ENCODE results near the gene ALDH1L1. TPM values are rescaled to one million over a fixed set of nuclear protein-coding genes. Genes with fewer than 3 reads are reported as not detected.
"Not testable (repeated sequence)": the region's sequence is repeated elsewhere in the genome, so short reads cannot be mapped to it uniquely, and the experiment has no call there.

Gene ALDH1L1
- total RNA-seq, 1 experiment from 2014 or later, result not detected

DNA sequence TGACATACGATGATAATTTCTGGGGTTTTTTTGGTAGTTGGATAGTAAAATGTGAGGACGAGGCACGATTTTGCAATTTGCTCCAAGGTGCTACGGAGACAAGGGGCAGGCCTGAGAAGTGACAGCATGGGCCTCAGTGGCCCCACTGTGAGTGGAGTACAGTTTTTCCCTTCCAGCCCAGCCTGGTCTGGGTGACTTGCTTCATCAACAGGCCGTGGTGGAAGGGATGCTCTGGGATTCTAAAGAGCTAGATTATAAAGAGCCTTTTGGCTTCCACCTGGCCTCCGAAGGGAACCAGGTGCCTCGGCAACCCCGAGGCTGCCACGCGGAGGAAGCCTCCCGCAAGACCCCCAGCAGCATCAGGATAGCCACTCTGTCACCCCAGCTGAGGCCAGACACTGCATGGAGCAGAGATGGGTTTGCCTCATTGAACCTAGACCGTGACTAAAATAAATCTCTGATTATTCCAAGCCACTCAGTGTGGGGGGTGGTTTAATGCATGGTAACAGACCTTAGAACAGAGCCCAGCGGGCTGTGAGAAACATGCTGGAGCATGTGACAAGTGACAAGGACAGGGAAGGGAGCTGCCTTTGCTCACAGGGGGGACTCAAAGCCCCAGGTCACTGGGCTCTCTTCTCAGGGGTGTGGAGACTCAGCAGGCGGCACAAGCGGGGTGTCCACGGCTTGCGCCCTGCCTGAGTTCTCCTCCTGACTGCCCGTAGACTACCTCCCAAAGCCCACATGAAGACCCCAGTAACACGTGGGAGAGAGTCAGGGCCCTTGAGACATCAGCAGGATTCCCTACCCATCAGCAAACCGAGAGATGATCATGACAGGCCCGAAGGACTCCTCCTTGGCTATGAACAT is 73.8 kb downstream of the ALDH1L1 start:
- no peak for DNase-seq (ENCODE audit: low read depth)

DNA sequence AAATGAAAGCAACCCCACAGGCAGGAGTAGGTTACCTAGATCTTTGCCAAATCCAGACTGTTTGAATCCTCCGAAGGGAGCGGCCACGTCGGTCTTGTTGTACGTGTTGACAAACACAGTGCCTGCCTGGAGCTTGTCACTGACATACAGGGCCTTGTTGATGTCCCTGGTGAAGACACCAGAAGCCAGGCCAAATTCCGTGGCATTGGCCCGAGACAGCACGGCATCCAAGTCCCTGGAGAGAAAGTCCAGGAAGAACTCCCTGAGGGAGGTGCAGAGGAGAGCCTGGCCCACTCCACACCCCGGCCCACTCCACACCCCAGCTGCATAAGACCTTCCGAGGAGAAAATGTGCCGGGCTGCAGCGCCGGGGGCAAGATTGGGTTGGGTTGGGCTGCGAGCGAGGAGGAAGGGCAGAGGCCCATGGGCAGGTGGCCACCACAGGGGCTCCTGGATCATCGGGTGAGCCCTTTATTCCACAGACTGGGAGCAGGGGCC is 74.6 kb downstream of the ALDH1L1 start:
- DNase-seq (ENCODE audit: low read depth), result no peak

DNA sequence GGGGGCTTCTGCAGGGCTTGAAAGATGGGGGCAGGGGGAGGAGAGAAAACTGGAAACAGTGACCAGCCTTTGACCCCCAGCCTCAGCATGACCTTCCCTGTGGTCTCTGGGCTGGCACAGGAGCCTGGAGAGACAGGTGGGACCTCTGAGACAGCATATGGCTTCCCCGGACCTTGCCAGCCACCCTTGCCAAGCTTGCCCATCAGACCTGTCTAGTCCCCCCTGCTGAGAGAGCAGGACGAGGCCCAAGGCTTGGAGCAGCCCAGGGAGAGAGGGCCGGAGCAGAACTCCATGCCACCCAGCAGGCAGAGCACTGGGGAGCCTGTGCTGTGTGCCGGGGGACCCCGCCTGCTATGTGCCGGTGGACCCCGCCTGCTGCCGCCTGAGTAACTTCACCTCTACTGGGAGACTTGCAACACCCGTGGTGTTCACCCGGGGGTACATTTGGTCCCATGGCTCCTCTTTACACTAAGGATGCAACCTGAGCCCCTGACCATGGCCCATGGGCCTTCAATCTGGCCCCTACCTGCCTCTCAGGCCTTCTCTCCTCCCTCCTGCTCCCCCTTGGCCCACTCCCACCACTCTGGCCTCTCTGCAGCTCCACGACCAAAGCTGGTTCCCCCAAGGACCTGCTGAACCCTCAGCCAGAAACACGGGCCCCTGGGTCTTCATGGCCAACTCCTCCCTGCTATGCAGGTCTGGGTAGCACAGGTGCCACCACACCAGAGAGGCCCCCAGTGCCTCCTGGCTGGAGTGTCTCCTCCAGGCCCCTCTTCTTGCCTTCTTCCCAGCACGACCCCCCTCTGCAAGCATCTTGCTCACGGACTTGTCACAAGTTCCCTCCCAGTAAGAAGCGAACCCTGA is 75.4 kb downstream of the ALDH1L1 start:
- no peak for DNase-seq (ENCODE audit: low read depth)

DNA sequence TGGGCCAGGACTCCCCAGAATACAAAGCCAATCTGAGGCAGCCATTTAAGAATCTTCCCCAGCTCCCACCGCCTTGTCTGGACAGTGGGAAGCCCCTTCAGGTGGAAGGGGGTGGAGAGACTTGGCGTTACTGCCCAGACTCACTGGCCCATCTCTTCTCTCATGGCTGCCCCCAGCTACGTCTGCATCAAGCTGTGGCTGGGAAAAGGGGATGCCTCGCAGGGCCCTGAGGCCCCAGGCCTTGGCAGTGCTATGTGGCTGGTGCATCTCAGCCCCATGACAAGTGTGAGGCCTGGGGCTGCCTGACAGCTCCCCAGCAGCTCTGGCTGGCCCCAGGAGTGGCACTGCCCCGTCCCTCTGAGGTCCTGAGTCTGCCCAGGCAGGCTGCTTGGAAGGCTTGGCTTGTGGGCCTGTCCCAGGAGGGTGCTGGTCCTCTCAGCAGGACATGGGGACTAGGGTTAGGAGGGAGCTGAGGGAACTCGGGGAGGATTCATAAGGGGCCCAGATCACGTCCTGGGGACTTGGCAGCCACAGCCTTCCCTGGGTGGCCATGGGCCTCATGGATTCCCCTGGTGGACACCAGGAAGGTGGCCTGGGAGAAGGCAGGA is 76.3 kb downstream of the ALDH1L1 start:
- no peak for DNase-seq (ENCODE audit: low read depth)

DNA sequence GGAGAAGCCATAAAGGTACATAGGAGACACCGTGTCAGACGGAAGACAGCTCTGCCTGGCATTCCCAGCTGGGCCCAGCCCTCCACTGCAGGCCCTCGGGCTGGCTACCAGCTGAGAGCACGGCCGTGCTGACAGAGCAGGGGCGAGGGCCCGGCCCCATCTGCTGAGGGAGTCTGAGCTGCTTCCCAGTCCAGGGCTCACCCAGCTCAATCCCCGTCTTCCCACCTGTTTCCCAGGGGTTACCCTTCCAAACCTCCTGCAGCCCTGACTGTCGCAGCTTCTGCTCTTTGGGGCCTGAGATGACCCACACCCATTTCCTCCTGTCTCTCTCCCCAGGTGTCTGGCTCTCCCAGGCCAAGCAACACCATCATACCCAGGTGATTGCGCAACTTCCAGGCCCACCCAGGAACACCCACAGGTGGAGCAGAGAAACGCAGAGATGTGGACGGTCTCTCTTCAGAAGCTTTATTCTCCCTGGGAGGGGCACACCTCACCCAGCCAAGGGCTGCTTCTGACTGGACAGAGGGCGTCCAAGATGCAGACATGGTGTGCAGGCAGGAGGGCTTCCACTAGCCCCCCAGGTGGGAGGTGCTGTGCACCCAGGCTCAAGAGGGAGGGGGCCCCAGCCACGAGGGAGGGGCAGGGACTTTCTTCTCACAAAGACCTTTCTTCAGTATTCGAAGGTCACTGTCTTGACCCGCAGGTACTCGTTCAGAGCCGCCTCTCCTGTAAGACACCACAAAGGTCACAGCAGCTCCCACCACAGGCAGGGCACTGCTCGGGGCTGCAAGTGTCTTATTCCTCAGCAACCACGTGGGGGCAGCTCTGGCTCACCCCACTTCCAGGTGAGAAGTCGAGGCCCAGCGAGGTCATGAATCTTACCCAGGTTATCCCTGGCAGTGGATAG is 77.0 kb downstream of the ALDH1L1 start:
- DNase-seq (ENCODE audit: low read depth), result no peak

DNA sequence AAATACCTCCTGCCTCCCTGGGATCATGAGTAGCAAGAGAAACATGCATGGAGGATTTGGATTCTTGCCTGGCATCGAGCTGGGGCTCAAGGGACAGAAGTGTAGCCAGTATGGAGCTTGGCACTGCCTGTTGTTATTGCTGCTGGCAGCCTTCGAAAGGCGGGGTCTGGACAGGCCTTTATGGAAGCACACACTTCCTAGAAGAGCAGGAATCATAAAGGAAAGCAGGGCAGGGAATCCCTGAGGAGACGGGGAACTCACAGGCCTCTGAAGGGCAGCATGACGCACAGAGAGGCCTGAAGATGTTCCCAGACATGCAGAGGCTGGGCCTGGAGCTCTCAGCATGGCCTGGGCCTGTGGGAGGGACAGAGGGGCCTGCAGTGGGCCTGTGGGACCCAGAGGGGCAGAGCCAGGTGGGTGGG is 77.8 kb downstream of the ALDH1L1 start:
- no peak for DNase-seq (ENCODE audit: low read depth)

DNA sequence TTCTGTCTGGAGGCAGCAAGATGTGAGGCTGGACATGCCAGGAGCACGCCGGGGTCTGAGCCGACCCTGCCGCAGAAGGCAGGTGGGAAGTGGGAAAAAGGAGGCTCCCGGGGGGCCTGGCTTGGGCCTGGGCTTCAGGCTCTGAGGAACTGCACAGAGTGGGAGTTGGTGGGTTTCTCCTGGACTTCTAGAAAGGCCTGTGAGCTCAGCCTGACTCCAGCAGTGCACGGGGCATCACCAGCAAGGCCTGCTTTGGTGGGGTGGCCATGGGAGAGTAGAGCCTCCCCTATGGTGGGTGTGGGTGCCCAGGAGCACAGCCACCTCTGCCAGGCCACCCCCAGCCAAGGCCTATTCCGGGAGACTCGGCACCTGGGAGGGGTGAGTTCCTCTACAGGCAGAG is 78.4 kb downstream of the ALDH1L1 start:
- DNase-seq (ENCODE audit: low read depth), result no peak

DNA sequence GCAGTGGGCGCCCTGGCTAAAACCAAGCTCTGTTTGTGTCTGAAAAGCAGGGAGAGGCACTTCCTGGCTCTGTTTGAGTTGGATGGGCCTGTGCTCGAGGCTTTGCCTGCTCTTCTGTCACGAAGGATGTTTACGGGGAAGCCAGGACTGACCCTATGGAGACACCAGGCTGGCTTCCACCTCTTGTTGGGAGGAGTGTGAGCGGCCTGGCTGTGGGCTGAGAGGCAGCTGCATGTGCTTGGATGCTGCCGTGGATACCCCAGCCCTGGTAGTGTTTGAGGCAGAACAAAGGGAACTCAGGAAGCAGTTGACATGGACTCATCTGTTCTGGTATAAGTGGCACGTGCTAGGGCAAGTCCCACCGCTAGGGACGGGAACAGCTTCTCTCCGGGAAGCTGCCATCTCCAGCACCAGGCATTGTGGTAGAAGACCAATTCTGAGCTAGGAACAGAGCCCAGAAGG is 78.8 kb downstream of the ALDH1L1 start:
- no peak for DNase-seq (ENCODE audit: low read depth)

DNA sequence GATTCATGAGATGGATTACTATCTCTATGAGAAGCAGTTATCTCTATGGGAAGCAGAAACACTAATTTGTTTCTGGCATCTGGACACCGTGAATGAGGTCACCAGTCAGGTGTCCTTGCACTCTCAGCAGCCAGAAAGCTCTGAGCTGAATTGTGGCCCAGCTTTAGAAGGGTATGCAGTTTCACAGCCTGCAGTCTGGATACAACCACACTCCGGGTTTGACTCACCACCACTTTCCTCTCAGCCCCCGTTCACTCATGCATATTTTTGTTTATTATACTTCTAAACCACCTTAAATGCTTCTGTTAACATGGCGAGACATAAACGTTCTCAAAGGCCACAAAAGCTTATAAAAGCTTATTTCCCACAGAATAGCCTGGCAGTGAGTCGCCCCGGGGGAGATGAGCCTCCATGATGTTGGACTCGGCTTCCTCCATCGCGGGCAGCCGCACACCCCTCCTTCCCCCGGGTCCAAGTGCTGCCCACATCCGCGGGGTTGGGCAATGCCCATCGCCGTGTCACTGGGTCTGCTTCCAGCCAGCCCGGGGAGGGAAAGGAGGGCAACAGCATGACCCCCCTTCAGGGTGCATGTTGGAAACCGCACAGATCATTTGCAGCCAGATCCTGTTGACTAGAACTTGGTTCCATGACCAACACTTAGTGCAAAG is 79.6 kb downstream of the ALDH1L1 start:
- DNase-seq (ENCODE audit: low read depth), result peak; percentile 93

DNA sequence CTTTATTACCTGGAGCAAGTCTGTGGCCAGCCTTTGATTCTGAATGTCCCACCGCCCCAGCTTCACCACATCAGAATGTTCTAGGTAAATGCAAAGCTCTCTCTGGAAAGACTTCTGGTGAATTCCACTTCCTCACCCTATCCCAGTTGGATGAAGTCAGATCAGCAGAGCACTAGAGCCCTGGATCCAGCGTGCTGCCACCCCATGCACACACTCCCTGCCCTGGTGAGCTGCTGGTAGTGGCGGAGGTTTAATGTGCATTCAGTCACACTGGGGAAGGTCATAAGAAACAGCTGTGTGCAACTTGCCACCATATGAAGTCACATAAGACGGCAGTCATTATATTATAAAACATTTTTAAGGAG is 80.1 kb downstream of the ALDH1L1 start:
- DNase-seq (ENCODE audit: low read depth), result no peak

DNA sequence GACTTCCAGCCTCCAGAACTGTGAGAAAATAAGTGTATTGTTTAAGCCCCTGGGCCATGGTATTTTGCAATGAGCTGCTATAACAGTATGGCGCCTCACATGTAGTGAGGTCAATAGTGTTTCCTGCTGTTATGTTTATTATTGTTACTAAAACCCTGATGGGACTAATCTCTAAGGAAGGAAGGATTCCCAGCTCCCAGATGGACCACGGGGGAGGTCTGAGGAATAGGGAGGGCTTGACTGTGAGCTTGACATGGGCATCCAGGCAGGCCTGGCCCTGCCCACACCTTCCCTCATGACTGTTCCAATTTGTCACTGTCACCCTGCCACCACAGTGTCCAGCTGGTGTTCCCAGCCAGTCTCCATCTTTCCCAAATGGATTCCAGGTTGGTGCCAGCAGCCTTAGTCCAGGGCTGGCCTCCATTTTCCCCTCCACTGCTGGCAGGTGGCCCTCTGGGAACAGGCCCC is 82.0 kb downstream of the ALDH1L1 start:
- peak; percentile 67 for DNase-seq (ENCODE audit: low read depth)

DNA sequence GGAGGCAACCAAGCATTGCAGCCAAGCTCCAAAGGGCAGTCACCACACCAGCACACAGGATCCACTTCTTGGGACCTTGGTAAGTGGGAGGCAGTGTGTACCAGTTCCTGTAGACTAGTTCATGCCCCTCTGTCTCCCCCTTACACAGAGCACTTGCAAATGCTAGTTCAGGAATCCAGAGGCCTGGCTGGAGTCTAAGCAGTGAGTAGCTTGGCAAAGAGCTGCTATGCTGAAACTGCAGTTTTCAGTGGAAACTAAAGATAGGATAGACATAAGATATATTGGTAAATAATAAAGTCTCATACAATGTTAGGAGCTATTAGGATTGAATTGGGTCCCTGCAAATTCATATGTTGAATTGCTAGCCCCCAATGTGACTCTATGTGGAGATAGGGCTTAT is 82.6 kb downstream of the ALDH1L1 start:
- no peak for DNase-seq (ENCODE audit: low read depth)

DNA sequence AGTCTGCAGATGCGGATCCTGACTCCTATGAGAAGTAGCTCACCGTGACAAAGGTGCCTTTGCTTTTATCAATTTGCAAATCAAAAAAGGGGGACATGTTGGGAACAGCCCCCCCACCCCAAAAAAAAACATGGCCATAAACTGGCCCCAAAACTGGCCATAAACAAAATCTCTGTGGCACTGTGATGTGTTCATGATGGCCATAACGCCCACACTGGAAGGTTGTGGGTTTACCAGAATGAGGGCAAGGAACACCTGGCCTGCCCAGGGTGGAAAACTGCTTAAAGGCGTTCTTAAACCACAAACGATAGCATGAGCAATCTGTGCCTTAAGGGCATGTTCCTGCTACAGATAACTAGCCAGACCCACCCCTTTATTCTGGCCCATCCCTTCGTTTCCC is 84.1 kb downstream of the ALDH1L1 start:
- DNase-seq (ENCODE audit: low read depth), result not testable (repeated sequence)

DNA sequence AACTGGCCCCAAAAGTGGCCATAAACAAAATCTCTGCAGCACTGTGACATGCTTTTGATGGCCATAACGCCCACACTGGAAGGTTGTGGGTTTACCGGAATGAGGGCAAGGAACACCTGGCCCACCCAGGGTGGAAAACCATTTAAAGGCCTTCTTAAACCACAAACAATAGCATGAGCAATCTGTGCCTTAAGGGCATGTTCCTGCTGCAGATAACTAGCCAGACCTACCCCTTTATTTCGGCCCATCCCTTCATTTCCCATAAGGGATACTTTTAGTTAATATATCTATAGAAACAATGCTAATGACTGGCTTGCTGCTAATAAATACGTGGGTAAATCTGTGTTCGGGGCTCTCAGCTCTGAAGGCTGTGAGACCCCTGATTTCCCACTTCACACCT is 88.3 kb downstream of the ALDH1L1 start:
- not testable (repeated sequence) for DNase-seq (ENCODE audit: low read depth)

DNA sequence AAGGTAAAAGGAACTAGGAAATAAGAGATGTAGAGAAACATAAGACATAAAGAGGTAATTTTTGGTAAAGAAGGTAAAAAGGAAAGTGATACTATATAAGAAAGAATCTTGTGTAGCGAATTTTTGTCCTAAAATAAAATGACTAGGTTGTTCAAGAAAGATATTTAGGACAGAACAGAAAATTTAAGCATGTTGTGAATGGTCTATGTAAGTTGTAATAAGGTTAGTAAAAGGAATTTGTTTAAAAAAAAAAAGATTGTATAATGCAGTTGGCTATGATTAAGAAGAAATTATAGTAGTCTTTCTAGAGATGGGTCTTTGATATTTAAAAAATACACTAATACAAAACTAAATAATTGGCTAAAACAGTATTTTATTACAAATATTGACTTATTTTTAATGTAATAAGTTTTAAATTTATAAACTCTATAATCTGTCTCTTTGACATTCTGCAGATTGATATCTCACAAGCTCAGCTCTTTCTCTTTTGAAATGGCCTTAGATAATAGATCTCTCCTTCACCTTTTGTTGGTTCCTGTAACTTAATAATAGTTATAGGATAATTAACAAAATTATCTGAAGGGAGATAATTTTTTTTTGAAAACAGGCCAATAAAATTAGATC is 92.7 kb downstream of the ALDH1L1 start:
- DNase-seq (ENCODE audit: low read depth), result no peak

DNA sequence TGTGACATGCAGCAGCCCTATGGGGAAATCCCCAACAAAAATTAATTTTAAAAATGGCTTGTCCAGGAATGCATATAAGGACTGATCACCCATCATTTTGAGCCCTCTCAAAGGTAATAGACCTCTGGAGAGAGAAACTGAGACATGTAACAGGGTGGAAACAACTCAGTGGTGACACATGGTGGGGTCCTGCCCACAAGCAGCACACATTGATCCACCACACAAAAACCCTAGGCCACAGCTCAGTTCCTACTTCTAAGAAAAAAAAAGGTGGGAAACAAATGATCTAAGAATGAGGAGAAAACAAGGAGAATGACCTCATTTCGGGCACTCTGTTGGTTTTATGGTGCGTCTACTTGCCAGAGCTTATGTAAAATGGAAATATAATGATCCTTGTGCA is 94.5 kb downstream of the ALDH1L1 start:
- no peak for DNase-seq (ENCODE audit: low read depth)

DNA sequence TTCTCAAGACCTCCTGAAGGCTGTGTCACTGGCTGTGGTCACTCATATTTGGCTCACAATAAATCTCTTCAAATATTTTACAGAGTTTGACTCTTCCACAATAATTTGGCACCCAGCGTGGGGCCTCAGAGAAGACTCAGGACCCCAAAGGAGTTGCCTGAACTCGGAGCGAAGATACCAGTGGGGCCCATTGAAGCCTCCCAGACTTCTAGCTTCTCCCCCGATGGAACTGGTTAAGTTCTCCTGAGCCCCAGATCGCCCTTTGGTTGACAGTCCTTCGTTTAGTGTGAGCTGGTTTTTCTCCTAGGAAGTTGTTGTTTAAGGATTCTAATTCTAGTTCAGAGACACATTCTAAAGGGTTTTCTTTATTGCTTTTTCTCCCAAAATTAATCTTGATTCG is 95.1 kb downstream of the ALDH1L1 start:
- no peak for DNase-seq (ENCODE audit: low read depth)

DNA sequence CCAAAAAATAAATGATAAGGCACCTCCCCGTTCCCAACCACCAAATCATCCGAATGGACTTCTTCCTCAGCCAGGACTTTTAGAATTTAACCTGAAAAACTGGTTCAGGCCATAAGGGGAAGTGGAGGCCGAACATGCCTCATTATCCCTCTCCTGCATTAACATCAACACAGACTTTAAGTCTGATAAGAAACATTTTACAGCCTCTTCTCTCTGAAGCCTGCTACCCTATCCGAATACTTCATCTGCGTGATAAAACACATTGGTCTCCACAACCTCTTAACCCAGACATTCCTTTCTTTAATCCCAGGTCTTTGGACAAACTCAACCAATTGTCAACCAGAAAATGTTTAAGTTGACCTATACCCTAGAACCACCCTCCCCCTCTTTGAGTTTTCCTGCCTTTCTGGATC is 95.6 kb downstream of the ALDH1L1 start:
- DNase-seq (ENCODE audit: low read depth), result no peak

DNA sequence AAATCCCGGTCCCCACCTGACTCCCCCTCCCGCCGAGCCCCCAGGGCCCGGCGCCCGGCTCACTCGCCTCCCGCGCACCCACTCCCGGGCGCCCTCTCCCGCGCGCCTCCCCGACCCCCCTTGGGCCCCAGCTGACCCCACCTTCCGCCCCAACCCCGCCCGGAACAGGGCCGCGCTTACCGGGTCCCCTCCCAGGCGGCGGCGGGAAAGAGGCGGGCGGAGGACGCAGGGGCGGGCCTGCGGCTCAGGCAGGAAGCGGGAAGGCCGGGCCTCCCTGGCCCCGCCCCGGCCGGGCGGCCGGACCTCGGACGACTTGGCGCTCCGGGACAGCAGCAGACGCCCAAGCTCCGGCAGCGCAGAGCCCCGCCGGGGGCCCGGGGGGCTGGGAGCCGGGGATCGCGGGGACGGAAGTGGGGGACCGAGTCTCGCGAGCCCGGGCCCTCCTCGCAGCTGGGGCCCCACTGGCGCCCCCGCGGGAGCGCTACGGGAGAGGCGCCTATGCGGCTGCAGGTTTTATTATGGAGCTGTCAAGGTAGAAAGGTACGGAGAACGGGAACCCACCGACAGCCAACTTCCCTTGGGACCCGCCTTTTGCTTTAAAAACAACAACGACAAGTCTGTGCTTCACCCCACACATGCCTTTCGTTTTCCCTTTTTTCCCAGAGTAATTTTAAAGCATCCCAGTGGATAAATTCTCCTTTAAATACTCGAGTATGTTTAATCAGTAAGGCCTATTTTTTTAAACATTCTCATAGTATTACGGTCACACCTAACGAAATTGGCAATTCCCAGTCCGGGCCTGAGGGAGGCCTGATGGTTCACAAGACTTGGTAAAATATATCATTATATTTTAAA is 96.2 kb downstream of the ALDH1L1 start, which contains the start of gene SLC41A3:
SLC41A3 (minus strand) TSS at position 212 of the 855 bp plus-strand sequence. CDS start 15,905 bp downstream, outside the sequence.
- peak; percentile 81 for DNase-seq (ENCODE audit: low read depth)
